MM.1S (cell line): ENCODE data around the gene PPP1R13B.

Source experiments
- CTCF ChIP-seq: fragments of 300-600 bp; sonication (generic); IDR thresholded peaks from 2 replicates; pipeline ENCODE4 v1.5.1; 2016; ENCODE audit warnings: antibody characterized with exemption, low read length, mixed read lengths
- EZH2 ChIP-seq: fragments of 300-600 bp; sonication (generic); optimal IDR thresholded peaks from 2 replicates; pipeline ENCODE3; 2017; ENCODE audit warnings: low read depth, mild to moderate bottlenecking, antibody characterized with exemption, low read length, mixed read lengths

DNA sequence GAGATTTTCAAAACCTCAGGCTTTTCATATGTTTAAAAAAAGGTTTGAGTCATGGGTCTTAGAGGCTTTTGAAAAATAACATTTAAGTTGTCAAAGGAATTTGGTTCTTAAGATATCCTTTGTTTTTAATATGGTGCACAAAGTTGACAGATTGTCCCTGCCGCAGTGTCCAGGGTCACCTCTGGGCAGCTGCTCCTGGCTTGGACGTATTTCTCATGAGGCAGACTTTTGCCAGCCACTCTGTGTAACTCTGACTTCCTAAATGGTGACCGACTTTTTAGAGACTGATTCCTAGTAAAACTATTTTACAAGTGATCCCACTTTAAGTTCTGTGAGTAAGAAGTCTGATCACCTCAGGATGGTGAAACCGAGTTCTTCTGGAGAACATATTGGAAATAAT lies 159.7 kb downstream of the PPP1R13B start:
- TF ChIP-seq CTCF (no peak), EZH2 (no peak)
